Body of pancreas (tissue), 4 donors: ENCODE results near the gene ATAD3B.
"Not testable (repeated sequence)": the region's sequence is repeated elsewhere in the genome, so short reads cannot be mapped to it uniquely, and the experiment has no call there.

Experiments
- CTCF ChIP-seq, 7 experiments: fragments of 450-650 bp in 4 of 7; fragments of 200-600 bp in 3 of 7; sonication (generic) in 3 of 7; IDR thresholded peaks; one replicate each; pipeline ENCODE4 v1.5.1; 2016 to 2019; ENCODE audit warnings: antibody characterized with exemption in 7 of 7
- POLR2A ChIP-seq, 3 donors: fragments of 450-650 bp; IDR thresholded peaks; one replicate each; pipeline ENCODE4 v1.6.1; 2016; ENCODE audit warnings: antibody characterized with exemption in 3 of 3, mild to moderate bottlenecking in 2 of 3

GRCh38 chr1:1523226-1523625 lies 51.7 kb downstream of the ATAD3B start:
- TF ChIP-seq POLR2A, CTCF (IDR thresholded peaks at IDR 0.05): not testable (repeated sequence)
